ENCODE measurements around the gene SERPINA1.
A peak's percentile ranks its signal among the peaks of the same experiment; 100 is the strongest.
"Not testable (repeated sequence)": the region's sequence is repeated elsewhere in the genome, so short reads cannot be mapped to it uniquely, and the experiment has no call there.

SERPINA1 gene

DNA sequence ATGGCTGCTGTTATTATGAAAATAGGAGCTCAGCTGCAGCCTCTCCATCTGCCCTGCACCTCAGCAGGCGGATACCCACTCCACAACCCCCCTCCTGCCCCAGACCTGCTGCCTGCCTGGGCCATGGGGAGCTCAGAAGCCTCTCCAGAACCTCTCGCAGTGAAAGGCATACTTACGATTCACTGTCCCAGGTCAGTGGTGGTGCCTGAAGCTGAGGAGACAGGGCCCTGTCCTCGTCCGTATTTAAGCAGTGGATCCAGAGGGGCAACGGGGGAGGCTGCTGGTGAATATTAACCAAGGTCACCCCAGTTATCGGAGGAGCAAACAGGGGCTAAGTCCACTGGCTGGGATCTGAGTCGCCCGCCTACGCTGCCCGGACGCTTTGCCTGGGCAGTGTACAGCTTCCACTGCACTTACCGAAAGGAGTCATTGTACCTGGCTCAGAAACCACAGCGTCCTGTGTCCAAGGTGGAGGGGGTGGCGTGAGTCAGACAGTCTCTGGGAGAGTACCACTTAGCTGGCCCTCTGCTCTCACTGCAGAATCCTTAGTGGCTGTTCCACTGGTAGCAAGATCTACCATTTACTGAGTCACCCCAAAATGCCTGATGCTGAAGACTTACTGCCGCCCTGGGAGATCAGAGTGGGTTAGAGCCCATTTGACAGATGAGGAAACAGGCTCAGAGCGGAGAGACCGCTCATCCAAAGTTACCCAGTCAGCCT is at the start of gene SERPINA1:
Gene SERPINA1, minus strand, starts transcription at position 219 of the 720 bp plus-strand sequence. CDS start 5,365 bp downstream, outside the sequence.
- DNase-seq = no peak

DNA sequence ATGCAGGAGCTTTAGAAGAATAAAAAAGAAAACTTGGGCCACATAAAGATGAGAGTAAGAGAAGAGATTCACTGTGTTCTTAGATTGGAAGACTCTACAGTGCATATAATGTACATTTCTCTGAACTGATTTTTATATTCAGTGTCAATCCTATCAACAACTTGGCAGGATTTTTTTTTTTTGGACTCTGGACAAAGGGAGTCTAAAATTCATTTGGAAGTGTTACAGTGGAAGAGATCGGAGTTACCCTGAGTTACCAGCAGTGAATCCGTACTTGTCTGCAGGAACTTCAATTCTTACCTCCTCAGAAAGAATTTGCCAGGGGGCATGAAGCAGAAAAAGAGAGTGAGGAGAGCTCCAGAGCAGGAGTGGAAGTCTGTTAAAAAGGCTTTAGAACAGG is 40.2 kb upstream of the SERPINA1 start:
- DNase-seq = no peak

- no peak for DNase-seq
Measured at GRCh38 chr14:94427016-94427613, 38.7 kb upstream of the SERPINA1 start.

GRCh38 chr14:94426526-94426925 is 38.1 kb upstream of the SERPINA1 start:
- DNase-seq = no peak

GRCh38 chr14:94424371-94424770 is 36.0 kb upstream of the SERPINA1 start:
- no peak for DNase-seq

GRCh38 chr14:94423453-94424056 is 35.2 kb upstream of the SERPINA1 start:
- DNase-seq = peak; percentile 22

DNA sequence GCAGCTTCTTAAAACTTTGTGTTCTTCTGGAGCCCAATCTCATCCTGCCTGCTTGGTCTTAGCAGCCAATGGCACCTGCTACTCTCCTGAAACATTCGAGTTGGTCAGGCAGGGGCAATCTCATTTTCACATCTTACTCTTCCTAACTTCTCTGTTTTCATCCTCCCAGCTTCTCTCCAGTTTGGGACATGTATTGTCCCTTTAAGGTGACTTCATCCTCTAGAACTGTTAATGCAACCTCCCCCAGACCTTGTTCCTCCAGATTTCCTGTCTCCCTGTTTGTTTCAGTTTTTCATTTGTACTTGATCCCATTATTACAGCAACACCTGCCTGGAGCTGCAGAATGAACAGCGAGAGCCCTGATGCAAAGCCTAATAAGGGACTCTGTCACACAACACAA is 32.9 kb upstream of the SERPINA1 start:
- no peak for DNase-seq

- DNase-seq = not testable (repeated sequence)
Measured at GRCh38 chr14:94417497-94418205, 29.2 kb upstream of the SERPINA1 start.

GRCh38 chr14:94412671-94413638 is 24.6 kb upstream of the SERPINA1 start:
- no peak for DNase-seq

GRCh38 chr14:94411638-94412037 is 23.2 kb upstream of the SERPINA1 start:
- no peak for DNase-seq

DNA sequence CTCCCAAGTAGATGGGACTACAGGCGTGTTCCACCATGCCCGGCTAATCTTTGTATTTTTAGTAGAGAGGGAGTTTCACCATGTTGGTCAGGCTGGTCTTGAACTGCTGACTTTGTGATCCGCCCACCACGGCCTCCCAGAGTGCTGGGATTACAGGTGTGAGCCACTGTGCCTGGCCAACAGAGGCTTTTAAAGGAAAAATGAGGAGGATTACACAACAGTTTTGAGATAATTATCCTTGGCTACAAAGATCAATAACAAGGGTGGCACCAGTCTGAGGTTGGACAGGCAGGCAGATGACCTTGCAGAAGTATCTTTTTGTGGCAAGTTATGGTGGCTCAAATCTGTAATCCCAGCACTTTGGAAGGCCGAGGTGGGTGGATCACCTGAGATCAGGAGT is 21.0 kb upstream of the SERPINA1 start:
- not testable (repeated sequence) for DNase-seq

GRCh38 chr14:94408546-94409095 is 20.2 kb upstream of the SERPINA1 start:
- no peak for DNase-seq

DNA sequence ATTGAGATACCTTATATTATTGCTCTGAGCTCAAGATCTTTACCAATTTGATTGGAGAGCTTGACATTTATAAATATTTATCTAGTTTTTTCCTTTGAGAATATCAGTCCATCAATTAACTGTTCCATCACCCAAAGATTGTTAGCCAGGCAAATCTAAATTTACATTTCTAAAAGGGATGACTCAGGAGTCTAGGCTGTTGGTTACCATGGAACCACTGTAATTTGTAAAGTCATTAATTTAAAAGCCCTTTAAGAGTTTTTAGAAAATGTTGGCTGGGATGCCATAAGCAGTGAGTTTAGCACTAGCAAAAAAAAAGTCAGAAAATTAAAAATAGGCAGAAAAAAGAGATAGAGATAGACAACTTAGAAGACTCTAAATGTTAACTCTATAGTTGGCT is 19.5 kb upstream of the SERPINA1 start:
- DNase-seq = no peak

GRCh38 chr14:94406910-94407309 is 18.5 kb upstream of the SERPINA1 start:
- DNase-seq = no peak

GRCh38 chr14:94405486-94405885 is 17.1 kb upstream of the SERPINA1 start:
- no peak for DNase-seq

- no peak for DNase-seq
Measured at GRCh38 chr14:94404561-94404960, 16.2 kb upstream of the SERPINA1 start.

DNA sequence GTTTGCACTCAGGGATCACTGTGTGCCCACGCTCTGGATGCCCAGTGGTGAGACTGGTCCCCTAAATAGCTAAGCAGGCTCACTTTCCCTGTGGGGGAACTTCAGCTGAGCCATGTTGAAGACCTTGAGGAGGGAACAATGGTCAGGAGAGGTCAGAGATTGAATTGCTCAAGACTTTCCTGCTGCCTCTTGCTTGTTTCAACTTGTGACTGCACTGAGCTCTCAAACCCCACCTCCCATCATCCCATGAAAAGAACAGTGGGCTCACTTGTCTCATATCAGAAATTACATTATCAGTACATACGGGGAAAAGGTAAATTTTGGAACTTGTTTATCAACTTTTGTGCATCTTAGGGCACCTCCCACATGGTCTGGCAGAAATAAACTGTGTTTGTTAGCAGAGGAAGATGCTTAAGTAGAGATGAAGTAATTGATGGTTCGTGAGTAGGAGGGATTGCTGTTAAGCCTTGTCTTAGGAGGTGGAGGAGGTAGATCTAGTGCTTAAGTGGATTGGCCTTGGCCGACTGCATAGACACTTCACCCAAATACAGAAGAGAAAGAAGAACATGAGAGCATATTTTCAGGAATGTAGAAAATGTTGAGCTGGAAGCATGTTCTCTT is 15.0 kb upstream of the SERPINA1 start:
- no peak for DNase-seq

DNA sequence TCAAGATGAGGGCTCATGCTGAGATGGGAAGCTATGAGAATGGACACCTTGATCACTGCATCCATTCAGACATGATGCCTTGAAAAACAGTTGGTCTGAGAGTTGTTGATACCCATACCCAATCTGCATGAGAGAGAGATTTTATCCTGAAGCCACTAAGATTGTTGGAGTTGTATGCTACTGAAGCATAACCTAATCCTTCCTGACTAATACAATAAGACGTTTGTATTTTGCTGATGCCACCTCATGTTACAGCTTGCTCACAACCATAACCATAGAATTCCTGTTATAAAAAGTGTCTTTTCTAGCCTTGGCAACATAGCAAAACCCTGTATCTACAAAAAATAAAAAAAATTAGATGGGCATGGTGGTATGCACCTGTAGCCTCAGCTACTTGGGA is 12.7 kb upstream of the SERPINA1 start:
- DNase-seq = no peak

GRCh38 chr14:94400422-94400841 is 12.0 kb upstream of the SERPINA1 start:
- DNase-seq = no peak

DNA sequence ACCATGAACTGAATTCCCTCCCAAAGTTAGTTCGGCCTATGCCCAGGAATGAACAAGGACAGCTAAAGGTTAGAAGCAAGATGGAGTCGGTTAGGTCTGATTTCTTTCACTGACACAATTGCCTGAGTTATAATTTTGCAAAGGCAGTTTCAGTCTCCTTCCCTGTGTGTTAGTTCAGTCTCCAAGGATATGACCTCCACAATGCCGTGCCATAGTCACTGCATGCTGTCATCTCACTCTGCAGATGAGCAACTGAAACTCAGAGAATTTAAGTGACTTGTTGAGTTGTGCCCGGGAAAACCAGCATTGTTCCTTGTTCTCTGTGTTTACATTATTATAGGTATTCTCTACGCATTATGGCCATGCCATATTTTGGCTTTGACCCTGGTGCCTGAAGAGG is 10.1 kb upstream of the SERPINA1 start:
- no peak for DNase-seq

DNA sequence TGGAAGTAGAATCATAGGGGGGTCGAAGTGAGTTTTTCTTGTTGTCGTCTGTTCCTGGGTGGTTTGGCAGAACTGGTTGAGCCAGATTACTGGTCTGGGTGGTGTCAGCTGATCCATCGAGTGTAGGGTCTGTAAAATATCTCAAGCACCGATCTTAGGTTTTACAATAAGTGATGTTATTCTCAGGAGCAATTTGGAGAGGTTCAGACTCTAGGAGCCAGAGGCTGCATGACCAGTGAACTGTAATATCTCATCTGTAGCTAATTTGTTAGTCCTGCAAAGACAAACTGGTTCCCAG is 9.7 kb upstream of the SERPINA1 start:
- no peak for DNase-seq
